PC-9 (cell line): ENCODE measurements around the gene SND1. TPM values are rescaled to one million over a fixed set of nuclear protein-coding genes. Genes with fewer than 3 reads are reported as not detected.

Experiments used
- BruUV-seq: library from RNA; stranded (reverse); fragments of 400-500 nt; replicated peaks from 2 replicates; lab custom pipeline; 2021; lab: Mats Ljungman, UMichigan
- CTCF ChIA-PET: fragments of 300-600 bp; sonication (Branson Sonifier 250); formaldehyde crosslinking; loops from one replicate; lab custom pipeline; 2022; ENCODE audit warnings: antibody characterized with exemption; lab: Charles Lee
- POLR2A ChIA-PET: fragments of 300-600 bp; sonication (Branson Sonifier 250); formaldehyde crosslinking; loops from one replicate; lab custom pipeline; 2022; ENCODE audit warnings: antibody characterized with exemption; ENCODE audit not compliant: unreplicated experiment; lab: Charles Lee
- DNase-seq, 2 experiments: peaks; one replicate each; pipeline versions ENCODE4 v3.0.0 to v3.0.0-alpha.2; 2015 to 2022; ENCODE audit warnings: mixed read lengths in 1 of 2
- H2AFZ ChIP-seq: fragments of 200-600 bp; sonication (generic); 2 replicates; pipeline ENCODE4 v1.8.1; 2017; ENCODE audit warnings: antibody characterized with exemption
- H3F3A ChIP-seq: fragments of 200-600 bp; sonication (generic); 2 replicates; pipeline ENCODE4 v1.8.1; 2017; ENCODE audit warnings: antibody characterized with exemption, mild to moderate bottlenecking, low read depth; ENCODE audit not compliant: insufficient read depth
- H3K27ac ChIP-seq: fragments of 200-600 bp; sonication (generic); 2 replicates; pipeline ENCODE4 v1.6.1; 2016; ENCODE audit warnings: mixed run types
- H3K27me3 ChIP-seq: fragments of 200-600 bp; sonication (generic); 2 replicates; pipeline ENCODE4 v1.6.1; 2016; ENCODE audit warnings: low read depth, mixed run types; ENCODE audit not compliant: insufficient read depth
- H3K36me3 ChIP-seq: fragments of 200-600 bp; sonication (generic); 2 replicates; pipeline ENCODE4 v1.6.1; 2016; ENCODE audit warnings: low read depth, mixed run types
- H3K4me1 ChIP-seq: fragments of 200-600 bp; sonication (generic); replicated peaks from 2 replicates; pipeline ENCODE4 v1.6.1; 2016; ENCODE audit warnings: mixed run types; ENCODE audit not compliant: insufficient read depth
- H3K4me2 ChIP-seq: fragments of 200-600 bp; sonication (generic); 2 replicates; pipeline ENCODE4 v1.6.1; 2017; ENCODE audit warnings: mixed run types
- H3K4me3 ChIP-seq: fragments of 200-600 bp; sonication (generic); 2 replicates; pipeline ENCODE4 v1.6.1; 2016; ENCODE audit warnings: mixed run types
- H3K79me2 ChIP-seq: fragments of 200-600 bp; sonication (generic); 2 replicates; pipeline ENCODE4 v1.6.1; 2017; ENCODE audit warnings: low read depth, mixed run types
- H3K9me2 ChIP-seq: fragments of 200-600 bp; sonication (generic); 2 replicates; pipeline ENCODE4 v1.8.1; 2017; ENCODE audit warnings: mild to moderate bottlenecking; ENCODE audit not compliant: insufficient read depth
- H3K9me3 ChIP-seq: fragments of 200-600 bp; sonication (generic); 2 replicates; pipeline ENCODE4 v1.8.1; 2016; ENCODE audit warnings: low read depth; ENCODE audit not compliant: insufficient read depth
- H4K20me1 ChIP-seq: fragments of 200-600 bp; sonication (generic); 2 replicates; pipeline ENCODE4 v1.8.1; 2017; ENCODE audit not compliant: insufficient read depth
- EZH2 ChIP-seq: fragments of 200-600 bp; sonication (generic); IDR thresholded peaks from 2 replicates; pipeline ENCODE4 v1.8.0; 2017; ENCODE audit warnings: antibody characterized with exemption, low read depth
- intact Hi-C: fragments of 100-400 bp; cut with micrococcal nuclease; formaldehyde crosslinking; loops from one replicate; pipeline ENCODE4 v1.10.0; 2022; ENCODE audit not compliant: unreplicated experiment
- total RNA-seq: library from RNA; stranded (reverse); gene quantifications from 2 replicates; pipeline ENCODE4 v1.2.3, GENCODE V29; 2021
- TF ChIP-seq, protein P1 (sequence below): fragments of 200-600 bp; sonication (generic); conservative IDR thresholded peaks from 2 replicates; pipeline ENCODE4 v1.6.1; 2017; ENCODE audit warnings: mixed run types, antibody characterized with exemption, mild to moderate bottlenecking, moderate library complexity

SND1 gene
- total RNA-seq, 1 experiment from 2014 or later: 273 TPM

- TF ChIP-seq, protein P1, sequence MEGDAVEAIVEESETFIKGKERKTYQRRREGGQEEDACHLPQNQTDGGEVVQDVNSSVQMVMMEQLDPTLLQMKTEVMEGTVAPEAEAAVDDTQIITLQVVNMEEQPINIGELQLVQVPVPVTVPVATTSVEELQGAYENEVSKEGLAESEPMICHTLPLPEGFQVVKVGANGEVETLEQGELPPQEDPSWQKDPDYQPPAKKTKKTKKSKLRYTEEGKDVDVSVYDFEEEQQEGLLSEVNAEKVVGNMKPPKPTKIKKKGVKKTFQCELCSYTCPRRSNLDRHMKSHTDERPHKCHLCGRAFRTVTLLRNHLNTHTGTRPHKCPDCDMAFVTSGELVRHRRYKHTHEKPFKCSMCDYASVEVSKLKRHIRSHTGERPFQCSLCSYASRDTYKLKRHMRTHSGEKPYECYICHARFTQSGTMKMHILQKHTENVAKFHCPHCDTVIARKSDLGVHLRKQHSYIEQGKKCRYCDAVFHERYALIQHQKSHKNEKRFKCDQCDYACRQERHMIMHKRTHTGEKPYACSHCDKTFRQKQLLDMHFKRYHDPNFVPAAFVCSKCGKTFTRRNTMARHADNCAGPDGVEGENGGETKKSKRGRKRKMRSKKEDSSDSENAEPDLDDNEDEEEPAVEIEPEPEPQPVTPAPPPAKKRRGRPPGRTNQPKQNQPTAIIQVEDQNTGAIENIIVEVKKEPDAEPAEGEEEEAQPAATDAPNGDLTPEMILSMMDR: no peak
- TF ChIP-seq EZH2: no peak
- no peaks in the 10 kb centered on the region for H3K9me2 ChIP-seq
- no peaks in the 10 kb centered on the region for H3K27me3 ChIP-seq
- POLR2A ChIA-PET: interaction anchor here (0.5 kb wide), 1 partner anchor 75 kb away, joined by 6 read pairs; no protein-coding TSS in a partner anchor
- CTCF ChIA-PET: no interaction called here
- no peak overlapping the region for H3K4me3 ChIP-seq
- no TSS peak for BruUV-seq
- no peak overlapping the region for H3K4me2 ChIP-seq
- H3K36me3 ChIP-seq: no peaks in the 10 kb centered on the region; the same call in none of the 2 replicates
- peak in 1 of 2 experiments; percentile 4 for DNase-seq
- no peak overlapping the region for H3K27ac ChIP-seq
- peaks cover 50% of the 10 kb centered on the region for H3K79me2 ChIP-seq
- H2AFZ ChIP-seq: no peak overlapping the region
- H3K4me1 ChIP-seq: no peaks in the 10 kb centered on the region
- H4K20me1 ChIP-seq: peaks cover 45% of the 10 kb centered on the region
- intact Hi-C loops: no loop called here
- peaks cover 4% of the 10 kb centered on the region; the same call in 1 of the 2 replicates for H3F3A ChIP-seq
- no peaks in the 10 kb centered on the region for H3K9me3 ChIP-seq
Measured at GRCh38 chr7:127776776-127777386, 124.9 kb downstream of the SND1 start.

- no peak overlapping the region for H3K27ac ChIP-seq
- peaks cover 64% of the 10 kb centered on the region for H4K20me1 ChIP-seq
- CTCF ChIA-PET: no interaction called here
- H3K79me2 ChIP-seq: peaks cover 62% of the 10 kb centered on the region
- BruUV-seq: no TSS peak
- no peak for DNase-seq
- H3K27me3 ChIP-seq: no peaks in the 10 kb centered on the region
- H3K36me3 ChIP-seq: peaks cover 8% of the 10 kb centered on the region; the same call in 1 of the 2 replicates
- peaks cover 4% of the 10 kb centered on the region; the same call in 1 of the 2 replicates for H3F3A ChIP-seq
- POLR2A ChIA-PET: interaction anchor here (0.5 kb wide), 1 partner anchor 71 kb away, joined by 3 read pairs; no protein-coding TSS in a partner anchor
- H3K9me2 ChIP-seq: no peaks in the 10 kb centered on the region
- H3K9me3 ChIP-seq: no peaks in the 10 kb centered on the region
- H2AFZ ChIP-seq: no peak overlapping the region
- no peak overlapping the region for H3K4me3 ChIP-seq
- TF ChIP-seq, protein P1: no peak
- no peak for TF ChIP-seq EZH2
- H3K4me1 ChIP-seq: no peaks in the 10 kb centered on the region
- H3K4me2 ChIP-seq: no peak overlapping the region
- intact Hi-C loops: no loop called here
Measured at GRCh38 chr7:127780489-127780888, 128.5 kb downstream of the SND1 start.

DNA sequence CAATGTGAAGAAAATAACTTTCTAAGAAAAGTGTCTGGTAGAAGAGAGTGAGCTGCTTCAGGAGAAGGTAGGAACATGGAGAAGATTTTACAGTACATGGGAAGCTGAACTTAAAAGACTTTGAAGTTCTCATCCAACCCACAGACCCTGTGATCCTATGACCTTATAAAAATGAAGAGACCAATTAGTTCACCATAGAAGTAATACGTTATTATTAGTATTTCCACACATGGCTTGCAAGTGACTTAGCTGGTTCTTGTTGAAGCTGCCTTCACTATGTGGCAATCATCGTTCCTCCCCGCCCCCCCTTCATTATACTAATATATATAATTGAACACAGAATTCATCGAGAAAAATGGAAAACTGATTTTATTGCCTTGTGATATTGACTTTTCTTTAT lies 129.1 kb downstream of the SND1 start:
- ChIA-PET POLR2A (no interaction called here), CTCF (no interaction called here)
- DNase-seq: no peak
- Histone ChIP-seq H3F3A (no peaks in the 10 kb centered on the region; the same call in 1 of the 2 replicates), H3K79me2 (peaks cover 62% of the 10 kb centered on the region), H4K20me1 (peaks cover 65% of the 10 kb centered on the region), H2AFZ (no peak overlapping the region), H3K4me1 (no peaks in the 10 kb centered on the region), H3K9me2 (no peaks in the 10 kb centered on the region), H3K27ac (no peak overlapping the region), H3K4me3 (no peak overlapping the region), H3K4me2 (no peak overlapping the region), H3K27me3 (no peaks in the 10 kb centered on the region), H3K9me3 (no peaks in the 10 kb centered on the region), H3K36me3 (peaks cover 9% of the 10 kb centered on the region; the same call in 1 of the 2 replicates)
- TF ChIP-seq, protein P1: no peak
- TF ChIP-seq EZH2: no peak
- no TSS peak for BruUV-seq
- intact Hi-C loops: no loop called here
